ENCODE data around the gene BCAR3.
"Not testable (repeated sequence)": the region's sequence is repeated elsewhere in the genome, so short reads cannot be mapped to it uniquely, and the experiment has no call there.

The BCAR3 gene

GRCh38 chr1:93689521-93690223, 8.0 kb upstream of the BCAR3 start:
- no peak for DNase-seq

GRCh38 chr1:93687542-93687941, 5.9 kb upstream of the BCAR3 start:
- no peak for DNase-seq

DNA sequence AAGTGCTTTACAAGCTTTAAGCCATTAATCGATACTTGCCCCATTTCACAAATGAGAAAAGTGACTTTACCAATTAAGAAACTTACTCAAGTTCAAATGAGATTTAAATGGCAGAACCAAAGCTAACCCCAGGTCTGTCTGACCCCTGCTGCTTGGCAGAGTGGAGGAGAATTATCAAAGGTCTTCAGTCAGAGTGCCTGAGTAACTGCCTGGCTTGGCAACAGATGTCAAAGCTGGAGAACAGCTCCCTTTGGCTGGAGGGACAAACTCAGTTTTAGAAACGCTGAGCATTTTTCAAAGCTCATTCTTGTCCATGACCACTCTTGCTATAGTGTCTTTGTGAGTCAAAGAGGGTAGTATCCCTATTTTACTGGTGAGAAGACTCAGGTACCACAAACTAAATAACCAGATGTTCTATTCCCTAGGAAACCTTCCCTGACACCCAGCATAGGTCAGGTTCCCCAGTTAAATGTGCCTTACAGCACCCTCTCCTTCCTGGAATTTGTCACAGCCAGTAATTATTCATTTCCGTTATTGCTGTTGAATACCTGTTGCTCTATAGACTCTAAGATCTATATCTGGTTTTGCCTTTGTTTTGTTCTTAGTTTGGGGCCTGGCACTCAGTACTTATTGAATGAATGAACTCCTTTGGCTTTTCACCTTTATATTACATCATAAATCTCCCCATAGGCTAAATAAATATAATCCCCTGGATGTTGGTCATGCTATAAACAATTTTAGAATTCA, 5.0 kb upstream of the BCAR3 start:
- no peak for DNase-seq

DNA sequence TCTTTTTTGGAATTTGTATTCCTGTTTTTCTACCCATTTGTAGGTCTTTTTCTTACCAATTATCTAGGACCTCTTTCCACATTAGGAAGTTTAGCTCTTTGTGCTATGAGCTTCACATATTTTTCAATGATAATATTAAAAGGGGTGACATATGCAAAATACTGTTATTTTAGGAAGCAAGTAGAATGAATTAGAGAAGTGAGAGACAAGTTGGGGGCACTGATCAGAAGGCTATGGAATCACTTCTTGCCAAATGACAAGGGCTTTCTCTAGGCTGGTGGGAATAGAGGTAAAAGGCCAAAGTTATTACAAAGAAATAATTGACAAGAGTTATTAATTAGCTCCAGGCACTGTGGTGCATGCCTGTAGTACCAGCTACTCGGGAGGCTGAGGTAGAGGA, 4.3 kb upstream of the BCAR3 start:
- no peak for DNase-seq

GRCh38 chr1:93683234-93683633, 1.6 kb upstream of the BCAR3 start:
- DNase-seq: no peak

GRCh38 chr1:93681989-93682412, 364 bp upstream of the BCAR3 start:
- DNase-seq: peak in 1 of 51 donors; percentile 26

DNA sequence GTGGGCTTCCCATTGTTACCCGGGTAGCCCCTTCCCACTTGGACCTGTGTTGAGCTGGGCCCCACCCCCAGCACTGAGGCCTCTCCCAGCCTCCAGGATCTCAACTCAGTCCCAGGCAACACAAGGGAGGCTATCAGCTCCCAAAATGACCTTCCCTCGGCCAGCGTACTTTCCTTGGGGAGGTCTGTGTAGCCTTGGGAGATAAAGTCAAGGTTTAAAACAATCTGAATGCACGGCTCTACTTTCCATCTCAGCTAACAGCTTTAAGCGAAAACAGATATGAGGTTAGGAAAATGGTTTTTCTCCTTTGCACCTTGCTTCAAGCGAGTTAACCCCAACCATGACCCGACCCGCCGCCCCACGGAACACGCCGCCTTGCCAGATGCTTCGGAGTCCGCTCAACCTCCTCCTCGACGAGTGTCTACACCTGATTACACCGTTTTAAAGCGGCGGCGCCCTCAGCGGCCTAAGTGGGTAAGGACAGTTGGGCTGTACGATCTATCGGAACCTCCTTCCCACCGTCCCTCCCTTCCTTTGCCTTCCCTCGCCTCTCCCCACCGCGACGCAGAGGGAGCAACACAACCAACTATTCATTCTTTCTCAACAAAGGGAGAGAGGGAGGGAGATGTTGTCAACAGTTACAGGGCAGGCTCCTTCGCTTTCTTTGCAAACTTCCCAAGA, 1.1 kb downstream of the BCAR3 start:
- peak in 42 of 51 donors; percentile 15 to 82 (median 59) for DNase-seq

- DNase-seq: no peak
Measured at GRCh38 chr1:93680076-93680419, 1.6 kb downstream of the BCAR3 start.

- DNase-seq: no peak
Measured at GRCh38 chr1:93679546-93679945, 2.1 kb downstream of the BCAR3 start.

DNA sequence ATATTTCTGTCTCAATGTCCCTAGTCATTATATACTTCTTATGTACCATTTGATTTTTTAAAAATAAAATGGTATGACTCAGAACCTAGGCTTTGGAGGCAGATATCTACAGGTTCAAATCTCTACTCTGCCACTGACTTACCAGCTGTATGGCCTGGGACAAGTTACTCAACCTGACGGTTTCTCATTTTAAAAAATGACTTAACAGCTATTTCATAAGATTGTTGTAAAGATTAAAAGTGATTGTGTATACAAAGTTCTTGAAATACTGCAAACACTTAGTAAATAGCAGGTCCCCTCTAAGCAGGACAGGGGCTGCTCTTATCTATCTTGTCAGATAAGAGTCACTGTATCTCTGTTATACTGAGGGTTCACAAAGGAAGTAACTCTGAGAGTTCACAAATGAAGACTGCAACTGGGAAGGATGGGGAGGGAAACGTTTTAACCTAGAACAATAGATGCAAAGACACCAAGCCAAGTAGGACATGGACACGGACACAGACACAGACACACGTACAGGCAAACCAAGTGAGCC, 2.6 kb downstream of the BCAR3 start:
- no peak for DNase-seq

GRCh38 chr1:93678491-93678890, 3.1 kb downstream of the BCAR3 start:
- no peak for DNase-seq

GRCh38 chr1:93677729-93678128, 3.9 kb downstream of the BCAR3 start:
- DNase-seq: no peak

- DNase-seq: no peak
Measured at GRCh38 chr1:93676427-93676826, 5.2 kb downstream of the BCAR3 start.

- DNase-seq: no peak
Measured at GRCh38 chr1:93675931-93676330, 5.7 kb downstream of the BCAR3 start.

GRCh38 chr1:93675271-93675670, 6.4 kb downstream of the BCAR3 start:
- DNase-seq: no peak

GRCh38 chr1:93674071-93674470, 7.6 kb downstream of the BCAR3 start:
- not testable (repeated sequence) for DNase-seq

DNA sequence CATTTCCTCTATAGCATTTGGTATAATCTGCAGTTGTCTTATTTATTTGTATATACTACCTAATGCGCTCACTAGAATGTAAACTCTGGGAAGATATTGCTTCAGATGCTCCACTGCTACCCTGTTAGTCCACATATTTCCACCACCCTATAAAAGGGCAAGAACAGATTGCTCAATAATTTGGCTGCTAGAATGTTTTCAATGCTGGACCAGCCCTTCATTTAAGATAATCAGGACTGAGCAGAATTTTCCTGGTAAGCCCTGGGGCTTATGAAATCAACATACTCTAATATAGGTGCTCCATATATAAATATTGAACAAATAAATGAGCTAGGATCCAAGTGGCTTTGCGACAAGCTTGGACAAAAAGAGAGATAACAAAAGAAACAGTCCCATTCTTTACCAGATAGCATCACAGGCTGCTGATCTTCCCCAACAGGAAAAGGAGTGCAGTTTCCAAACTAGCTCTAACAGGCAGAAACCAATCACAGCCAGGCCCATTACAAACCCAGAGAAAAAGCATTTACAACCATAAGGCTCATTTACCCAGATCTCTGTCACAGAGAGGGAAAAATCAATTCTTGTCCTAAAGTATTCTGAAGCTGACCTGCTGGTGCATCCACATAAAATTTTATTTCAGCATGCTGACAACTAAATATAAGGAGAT, 8.3 kb downstream of the BCAR3 start:
- no peak for DNase-seq

DNA sequence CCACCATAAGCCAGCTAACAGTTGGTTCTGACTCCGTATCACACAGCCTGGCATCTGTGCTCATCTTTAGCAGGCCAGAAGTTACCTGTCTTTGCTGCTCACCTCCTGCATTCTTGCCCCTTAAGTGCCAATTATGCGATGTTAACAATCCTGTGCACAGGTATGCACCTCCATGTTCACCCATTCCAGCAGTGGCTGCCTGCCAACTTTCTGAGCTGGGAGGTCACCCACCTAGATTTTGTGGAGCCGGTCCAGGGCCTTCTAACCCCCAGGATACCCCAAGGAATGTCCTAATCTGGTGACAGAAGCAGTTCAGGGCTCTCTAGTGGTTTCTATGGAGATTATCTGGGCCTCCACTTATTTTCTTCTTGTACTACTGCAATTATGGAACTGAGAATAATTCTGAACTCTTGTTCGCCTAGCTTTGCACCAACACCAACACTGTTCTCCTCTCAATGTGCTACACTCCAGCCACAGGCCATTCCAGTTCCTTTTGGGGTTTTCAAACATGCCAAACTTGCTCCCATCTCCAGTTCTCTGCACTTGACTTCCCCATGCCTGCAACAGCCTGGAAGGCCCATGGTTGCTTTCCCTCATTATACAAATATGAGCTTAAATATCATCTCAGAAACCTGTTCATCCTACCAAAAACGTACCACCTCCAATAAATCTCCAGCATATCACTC, 9.0 kb downstream of the BCAR3 start:
- no peak for DNase-seq

- DNase-seq: peak in 1 of 51 donors; percentile 12
Measured at GRCh38 chr1:93672069-93672468, 9.6 kb downstream of the BCAR3 start.

- DNase-seq: no peak
Measured at GRCh38 chr1:93671099-93671621, 10.5 kb downstream of the BCAR3 start.

DNA sequence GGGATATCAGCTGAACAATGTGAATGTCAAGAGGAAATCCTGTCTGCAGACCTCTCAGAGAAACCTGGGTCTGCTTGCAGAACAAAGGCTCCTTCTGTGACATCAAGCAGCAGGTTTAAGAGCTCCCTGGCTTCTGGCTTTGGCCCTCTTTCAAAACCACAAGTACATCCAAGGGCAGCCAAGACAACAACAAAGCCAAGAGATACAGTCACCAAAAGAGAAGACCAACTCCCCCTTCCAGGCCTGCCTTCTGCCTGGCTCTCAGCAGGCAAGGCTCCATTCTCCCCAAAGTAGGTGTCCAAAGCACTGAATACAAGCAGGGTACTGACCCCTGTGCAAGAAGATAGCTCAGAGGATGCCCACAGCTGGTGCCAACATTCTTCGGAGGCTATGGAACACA, 11.5 kb downstream of the BCAR3 start:
- DNase-seq: peak in 5 of 51 donors; percentile 11 to 34 (median 21)

Measured in hypothalamus (tissue), 51 donors.